ENCODE measurements around the gene KTN1.

The KTN1 gene

DNA sequence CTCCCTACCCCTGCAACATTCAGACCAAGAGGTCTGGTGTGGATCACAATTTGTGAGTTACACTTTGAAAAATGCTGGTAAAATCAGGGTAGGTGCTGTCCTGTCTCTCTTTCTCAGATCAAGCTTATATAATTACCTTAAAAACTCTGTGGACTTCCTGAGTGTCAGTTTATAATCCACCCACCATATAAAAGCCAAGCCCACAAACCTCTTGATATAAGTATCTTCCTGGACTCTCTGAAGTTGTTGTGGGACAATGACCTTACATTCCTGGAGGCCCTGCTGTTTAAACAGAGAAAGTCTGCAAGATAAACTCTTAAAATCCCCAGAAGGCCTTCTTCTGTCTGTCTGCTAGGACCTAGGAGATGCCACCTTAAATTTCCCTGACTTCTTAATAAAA, 11.4 kb upstream of the KTN1 start:
- TF ChIP-seq CTCF (IDR thresholded peaks at IDR 0.05; ENCODE audit: borderline replicate concordance, extremely low read depth, low read length, poor library complexity, severe bottlenecking) (no peak), EZH2 (IDR thresholded peaks at IDR 0.05; ENCODE audit: borderline replicate concordance, low read depth, low read length, severe bottlenecking) (no peak)
- Histone ChIP-seq H3K79me2 (ENCODE audit: insufficient read depth, low read length) (no peaks in the 10 kb centered on the region), H3K4me3 (ENCODE audit: low read depth in 1 of 2, low read length in 2 of 2) (no peak overlapping the region), H3K4me2 (ENCODE audit: insufficient read depth, low read length) (no peak overlapping the region), H4K20me1 (ENCODE audit: insufficient read depth, low read length) (no peaks in the 10 kb centered on the region), H3K9ac (ENCODE audit: low read depth, low read length) (no peak overlapping the region), H3K4me1 (ENCODE audit: insufficient read depth, low read length) (no peaks in the 10 kb centered on the region), H3K36me3 (ENCODE audit: insufficient read depth, low read length) (no peaks in the 10 kb centered on the region), H3K27me3 (ENCODE audit: insufficient read depth, low read length, poor library complexity) (no peaks in the 10 kb centered on the region), H3K27ac (ENCODE audit: low read length) (no peak overlapping the region), H3K9me3 (ENCODE audit: insufficient read depth, low read length, severe bottlenecking) (no peaks in the 10 kb centered on the region), H2AFZ (ENCODE audit: low read depth, low read length) (no peak overlapping the region)
- ATAC-seq (ENCODE audit: insufficient read depth, low read depth) (no peak), DNase-seq (no peak)

DNA sequence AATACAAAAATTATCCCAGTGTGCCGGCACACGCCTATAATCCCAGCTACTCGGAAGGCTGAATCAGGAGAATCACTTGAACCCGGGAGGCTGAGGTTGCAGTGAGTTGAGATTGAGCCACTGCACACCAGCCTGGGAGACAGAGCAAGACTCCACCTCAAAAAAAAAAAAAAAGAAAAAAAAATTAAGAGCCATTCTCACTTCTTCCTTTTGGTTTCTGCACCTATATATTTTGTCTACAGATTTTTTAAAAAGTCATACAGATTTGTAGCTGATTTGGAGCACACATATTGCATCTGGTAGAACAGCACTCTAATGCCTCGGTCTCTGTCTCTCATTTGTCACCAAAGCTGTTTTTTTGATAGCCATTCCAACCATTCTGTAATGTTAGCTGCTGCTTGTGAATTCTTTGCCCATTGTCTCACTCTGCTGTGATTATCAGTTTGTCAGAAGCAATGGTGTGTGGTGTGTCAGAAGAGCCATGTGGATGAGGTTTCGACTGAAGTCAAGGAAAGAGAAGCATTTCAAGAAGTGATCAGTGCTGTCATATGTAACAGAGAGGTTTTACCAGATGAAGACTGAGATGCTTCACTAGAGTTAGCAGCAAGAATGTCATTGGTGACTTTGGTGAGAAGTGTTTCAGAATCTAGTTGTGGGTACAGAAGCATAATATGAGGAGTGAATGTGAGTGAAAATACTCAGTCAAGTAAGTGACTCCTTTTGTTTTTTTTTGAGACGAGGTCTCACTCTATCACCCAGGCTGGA, 8.7 kb upstream of the KTN1 start:
- Histone ChIP-seq H3K27me3 (ENCODE audit: insufficient read depth, low read length, poor library complexity) (no peaks in the 10 kb centered on the region), H3K9me3 (ENCODE audit: insufficient read depth, low read length, severe bottlenecking) (no peaks in the 10 kb centered on the region), H2AFZ (ENCODE audit: low read depth, low read length) (no peak overlapping the region), H3K4me2 (ENCODE audit: insufficient read depth, low read length) (no peak overlapping the region), H4K20me1 (ENCODE audit: insufficient read depth, low read length) (no peaks in the 10 kb centered on the region), H3K27ac (ENCODE audit: low read length) (no peak overlapping the region), H3K9ac (ENCODE audit: low read depth, low read length) (no peak overlapping the region), H3K4me3 (ENCODE audit: low read depth in 1 of 2, low read length in 2 of 2) (no peak overlapping the region), H3K4me1 (ENCODE audit: insufficient read depth, low read length) (no peaks in the 10 kb centered on the region), H3K36me3 (ENCODE audit: insufficient read depth, low read length) (no peaks in the 10 kb centered on the region), H3K79me2 (ENCODE audit: insufficient read depth, low read length) (no peaks in the 10 kb centered on the region)
- ATAC-seq (ENCODE audit: insufficient read depth, low read depth) (no peak), DNase-seq (no peak)
- TF ChIP-seq CTCF (IDR thresholded peaks at IDR 0.05; ENCODE audit: borderline replicate concordance, extremely low read depth, low read length, poor library complexity, severe bottlenecking): no peak
- no peak for TF ChIP-seq EZH2 (IDR thresholded peaks at IDR 0.05; ENCODE audit: borderline replicate concordance, low read depth, low read length, severe bottlenecking)

DNA sequence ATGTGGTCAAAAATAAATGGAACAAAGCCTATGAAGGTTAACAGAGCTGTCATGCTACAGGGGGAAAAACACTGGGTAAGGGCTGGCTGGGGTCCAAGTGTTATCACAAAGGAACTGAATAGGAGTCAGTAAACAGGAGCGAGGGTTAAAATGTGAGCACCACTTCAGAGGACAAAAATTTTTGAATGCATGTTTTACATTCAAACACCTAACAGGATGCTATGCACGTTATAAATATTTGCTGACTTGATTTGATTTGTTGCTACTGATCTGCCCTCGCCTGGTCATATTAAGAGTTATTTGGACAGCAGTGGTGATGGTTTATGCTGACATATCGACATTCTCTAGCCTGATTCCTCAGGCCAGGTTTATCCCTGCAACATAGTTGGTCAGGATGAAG, 7.4 kb upstream of the KTN1 start:
- H3K27me3 ChIP-seq (ENCODE audit: insufficient read depth, low read length, poor library complexity): no peaks in the 10 kb centered on the region
- no peak overlapping the region for H3K4me2 ChIP-seq (ENCODE audit: insufficient read depth, low read length)
- no peak overlapping the region for H2AFZ ChIP-seq (ENCODE audit: low read depth, low read length)
- H4K20me1 ChIP-seq (ENCODE audit: insufficient read depth, low read length): no peaks in the 10 kb centered on the region
- H3K4me1 ChIP-seq (ENCODE audit: insufficient read depth, low read length): no peaks in the 10 kb centered on the region
- H3K4me3 ChIP-seq (ENCODE audit: low read depth in 1 of 2, low read length in 2 of 2): no peak overlapping the region
- DNase-seq (no peak), ATAC-seq (ENCODE audit: insufficient read depth, low read depth) (no peak)
- H3K27ac ChIP-seq (ENCODE audit: low read length): no peak overlapping the region
- H3K9me3 ChIP-seq (ENCODE audit: insufficient read depth, low read length, severe bottlenecking): no peaks in the 10 kb centered on the region
- H3K79me2 ChIP-seq (ENCODE audit: insufficient read depth, low read length): no peaks in the 10 kb centered on the region
- no peak overlapping the region for H3K9ac ChIP-seq (ENCODE audit: low read depth, low read length)
- H3K36me3 ChIP-seq (ENCODE audit: insufficient read depth, low read length): peaks cover 5% of the 10 kb centered on the region; the same call in 1 of the 2 replicates
- TF ChIP-seq CTCF (IDR thresholded peaks at IDR 0.05; ENCODE audit: borderline replicate concordance, extremely low read depth, low read length, poor library complexity, severe bottlenecking) (no peak), EZH2 (IDR thresholded peaks at IDR 0.05; ENCODE audit: borderline replicate concordance, low read depth, low read length, severe bottlenecking) (no peak)
